Activated T-cell treated with anti-CD3 and anti-CD28 coated beads for 48 hours (primary cell): ENCODE data around the gene ZNF519.
"Not testable (repeated sequence)": the region's sequence is repeated elsewhere in the genome, so short reads cannot be mapped to it uniquely, and the experiment has no call there.

ENCODE experiments used
- DNase-seq: peaks from one replicate; pipeline ENCODE4 v3.0.0-alpha.2; 2020; ENCODE audit warnings: low read depth

Gene ZNF519

DNA sequence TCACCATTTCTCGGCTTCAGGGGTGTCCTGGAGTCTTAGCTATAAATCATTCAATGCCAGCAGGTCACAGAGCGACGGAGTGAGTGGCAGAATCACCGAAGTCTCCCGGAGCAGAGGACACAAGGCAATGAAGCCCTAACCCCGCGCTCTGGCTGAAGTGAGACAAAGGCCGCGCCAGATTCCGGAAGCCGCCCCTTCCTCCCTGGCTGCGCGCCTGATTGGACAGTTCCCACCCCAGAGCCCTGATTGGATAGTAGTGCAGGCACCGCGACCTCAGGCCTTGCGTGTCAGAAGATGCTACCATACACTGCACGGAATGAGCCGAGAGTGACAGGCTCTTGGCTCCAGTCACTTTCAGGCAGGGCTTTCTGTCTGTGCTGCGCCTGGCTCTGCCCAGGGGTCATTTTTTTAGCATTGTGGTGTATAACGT, at the start of gene ZNF519:
ZNF519 (minus strand) TSS at position 165 of the 430 bp plus-strand sequence; CDS start at position 7, 158 bp downstream.
- DNase-seq: peak; percentile 81

DNA sequence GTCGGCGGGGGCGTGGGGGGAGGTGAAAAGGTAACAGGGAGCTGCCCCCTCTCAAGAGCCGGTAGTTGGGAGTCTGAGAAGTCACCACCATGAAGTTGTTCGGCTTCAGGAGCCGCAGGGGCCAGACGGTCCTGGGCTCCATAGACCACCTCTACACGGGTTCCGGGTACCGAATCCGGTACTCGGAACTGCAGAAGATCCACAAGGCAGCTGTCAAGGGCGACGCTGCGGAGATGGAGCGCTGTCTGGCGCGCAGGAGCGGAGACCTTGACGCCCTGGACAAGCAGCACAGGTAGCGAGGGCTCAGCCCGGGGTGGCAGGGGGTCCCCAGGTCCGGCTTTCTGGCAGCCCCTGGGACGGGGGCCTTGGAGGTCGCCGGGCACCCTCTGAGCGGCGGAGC, 47.1 kb upstream of the ZNF519 start:
- DNase-seq: no peak

GRCh38 chr18:14178321-14179196, 46.3 kb upstream of the ZNF519 start:
- DNase-seq: peak; percentile 78

DNA sequence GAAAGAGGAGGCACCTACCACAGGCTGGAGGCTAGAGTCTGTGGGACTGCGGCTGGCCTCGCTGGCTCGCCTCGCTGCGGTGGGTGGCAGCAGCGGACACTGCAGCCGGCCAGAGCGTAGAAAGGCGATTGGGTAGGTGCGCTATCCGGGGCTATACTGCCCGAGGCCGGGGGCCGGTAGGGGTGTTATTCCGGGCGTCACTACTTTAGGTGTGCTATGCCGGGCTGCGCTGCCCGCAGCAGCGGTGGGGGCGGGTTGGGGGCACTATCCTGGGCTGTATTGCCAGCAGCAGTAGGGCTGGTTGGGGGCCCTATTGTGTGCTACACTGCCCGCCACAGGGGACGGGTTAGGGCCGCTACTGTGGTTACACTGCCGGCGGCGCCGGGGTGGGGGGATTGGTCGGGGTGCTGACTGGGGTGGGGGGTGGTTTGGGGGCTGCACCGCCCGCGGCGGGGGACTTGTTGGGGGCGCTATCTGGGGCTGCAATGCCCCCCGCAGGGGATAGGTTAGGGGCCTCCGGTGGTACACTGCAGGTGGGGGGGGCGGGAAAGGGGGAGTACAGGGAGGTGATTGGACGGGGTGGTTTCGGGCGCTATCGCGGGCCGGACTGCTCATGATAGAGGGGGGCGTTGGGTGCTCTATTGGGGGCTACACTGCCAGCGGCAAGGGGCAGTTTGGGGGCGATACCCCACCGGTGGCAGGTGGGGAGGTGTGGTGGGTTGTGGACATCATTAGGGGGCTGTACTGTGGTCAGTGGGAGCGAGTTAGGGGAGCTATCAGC, 45.5 kb upstream of the ZNF519 start:
- DNase-seq: not testable (repeated sequence)

GRCh38 chr18:14175404-14175803, 43.2 kb upstream of the ZNF519 start:
- not testable (repeated sequence) for DNase-seq

DNA sequence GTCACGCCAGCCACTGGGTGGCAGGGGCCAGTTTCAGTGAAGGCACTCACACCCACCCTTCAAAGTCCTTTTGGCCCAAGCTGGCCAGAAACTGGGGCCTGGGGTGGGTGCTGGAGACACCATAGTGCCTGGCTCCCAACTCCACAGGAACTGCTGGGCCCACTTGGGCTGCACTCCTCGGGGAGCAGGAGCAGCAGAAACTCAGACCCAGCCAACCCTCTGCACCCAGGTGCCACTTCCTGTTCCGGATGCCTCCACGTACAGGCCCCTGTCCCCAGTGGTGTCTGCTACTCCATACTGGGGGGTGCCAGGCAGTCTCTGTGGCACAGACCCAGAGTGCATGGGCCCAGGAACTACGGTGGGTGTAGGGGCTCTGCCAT, 42.5 kb upstream of the ZNF519 start:
- no peak for DNase-seq

- not testable (repeated sequence) for DNase-seq
These were observed 41.9 kb upstream of the ZNF519 start for GRCh38 chr18:14174002-14174705.

DNA sequence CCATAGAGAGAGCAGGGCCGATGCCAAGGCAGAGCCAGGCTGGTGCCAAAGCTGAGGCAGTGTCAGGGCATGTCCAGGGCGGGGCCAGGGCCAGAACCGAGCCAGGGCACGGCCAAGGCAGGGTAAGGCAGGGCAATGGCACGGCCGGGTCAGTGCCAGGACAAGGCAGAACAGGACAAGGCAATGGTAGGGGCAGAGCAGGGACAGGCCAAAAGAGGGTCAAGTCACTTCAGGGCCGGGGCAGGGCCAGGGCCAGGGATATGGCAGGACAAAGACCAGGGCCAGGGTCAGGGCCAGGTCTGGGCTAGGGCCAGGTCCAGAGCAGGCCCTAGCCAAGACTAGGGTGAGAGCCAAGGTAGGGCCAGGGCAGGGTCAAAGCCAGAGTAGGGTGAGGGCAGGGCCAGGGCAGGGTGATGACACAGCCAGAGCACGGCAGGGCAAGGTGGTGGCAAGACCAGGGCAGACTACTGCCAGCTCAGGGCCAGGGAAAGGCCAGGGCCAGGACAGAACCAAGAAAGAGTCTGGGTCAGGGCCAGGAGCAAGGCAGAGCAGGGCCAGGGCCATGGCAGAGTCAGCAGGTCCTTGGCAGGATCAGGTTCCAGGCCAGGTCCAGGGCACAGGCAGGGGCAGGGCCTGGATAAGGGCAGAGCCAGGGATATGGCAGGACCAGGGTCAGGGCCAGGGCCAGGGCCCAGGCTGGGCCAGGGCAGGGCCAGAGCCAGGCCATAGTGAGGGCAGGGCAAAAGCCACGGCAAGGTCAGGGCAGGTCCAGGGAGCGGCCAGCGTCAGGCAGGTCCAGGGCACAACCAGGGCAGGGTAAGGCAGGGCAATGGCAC, 41.1 kb upstream of the ZNF519 start:
- DNase-seq: not testable (repeated sequence)

DNA sequence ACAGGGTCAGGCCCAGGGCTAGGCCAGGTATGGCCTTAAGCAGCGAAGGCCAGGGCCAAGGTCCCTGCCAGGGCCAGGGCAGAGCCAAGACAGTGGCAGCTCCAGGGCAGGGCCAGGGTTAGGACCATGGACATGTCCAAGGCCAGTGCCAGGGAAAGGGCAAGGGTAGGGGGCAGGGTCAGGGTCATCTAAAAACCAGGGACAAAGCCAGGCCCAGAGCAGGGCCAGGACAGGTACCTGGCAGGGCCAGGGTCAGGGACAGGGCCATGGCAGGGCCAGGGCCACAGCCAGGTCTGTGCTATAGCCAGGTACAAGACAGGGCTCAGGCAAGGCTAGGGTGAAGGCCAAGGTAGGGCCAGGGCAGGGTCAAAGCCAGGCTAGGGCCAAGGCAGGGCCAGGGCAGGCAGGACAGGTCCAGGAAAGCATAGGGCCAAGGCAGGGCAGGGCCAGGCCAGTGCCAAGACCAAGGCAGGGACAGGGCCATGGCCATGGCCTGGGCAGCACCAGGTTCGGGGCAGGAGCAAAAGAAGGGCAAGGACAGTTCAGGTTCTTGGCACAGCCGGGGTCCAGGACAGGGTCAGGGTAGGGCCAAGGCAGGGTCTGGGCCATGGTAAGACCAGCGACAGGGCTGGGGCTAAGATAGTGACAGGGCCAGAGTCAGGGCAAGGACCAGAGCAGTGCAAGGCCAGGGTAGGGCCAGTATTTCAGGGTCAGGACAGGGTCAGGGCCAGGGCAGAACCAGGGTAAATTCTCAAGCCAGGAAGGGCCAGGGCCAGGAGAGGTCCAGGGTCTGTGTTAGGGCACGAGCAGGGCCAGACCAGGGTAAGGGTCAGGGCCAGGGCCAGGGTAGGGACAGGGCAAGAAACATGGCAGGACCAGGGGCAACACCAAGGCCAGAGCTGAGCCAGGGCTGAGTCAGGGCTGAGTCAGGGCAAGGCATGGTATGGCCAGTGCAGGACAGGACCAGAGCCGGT, 40.2 kb upstream of the ZNF519 start:
- not testable (repeated sequence) for DNase-seq

DNA sequence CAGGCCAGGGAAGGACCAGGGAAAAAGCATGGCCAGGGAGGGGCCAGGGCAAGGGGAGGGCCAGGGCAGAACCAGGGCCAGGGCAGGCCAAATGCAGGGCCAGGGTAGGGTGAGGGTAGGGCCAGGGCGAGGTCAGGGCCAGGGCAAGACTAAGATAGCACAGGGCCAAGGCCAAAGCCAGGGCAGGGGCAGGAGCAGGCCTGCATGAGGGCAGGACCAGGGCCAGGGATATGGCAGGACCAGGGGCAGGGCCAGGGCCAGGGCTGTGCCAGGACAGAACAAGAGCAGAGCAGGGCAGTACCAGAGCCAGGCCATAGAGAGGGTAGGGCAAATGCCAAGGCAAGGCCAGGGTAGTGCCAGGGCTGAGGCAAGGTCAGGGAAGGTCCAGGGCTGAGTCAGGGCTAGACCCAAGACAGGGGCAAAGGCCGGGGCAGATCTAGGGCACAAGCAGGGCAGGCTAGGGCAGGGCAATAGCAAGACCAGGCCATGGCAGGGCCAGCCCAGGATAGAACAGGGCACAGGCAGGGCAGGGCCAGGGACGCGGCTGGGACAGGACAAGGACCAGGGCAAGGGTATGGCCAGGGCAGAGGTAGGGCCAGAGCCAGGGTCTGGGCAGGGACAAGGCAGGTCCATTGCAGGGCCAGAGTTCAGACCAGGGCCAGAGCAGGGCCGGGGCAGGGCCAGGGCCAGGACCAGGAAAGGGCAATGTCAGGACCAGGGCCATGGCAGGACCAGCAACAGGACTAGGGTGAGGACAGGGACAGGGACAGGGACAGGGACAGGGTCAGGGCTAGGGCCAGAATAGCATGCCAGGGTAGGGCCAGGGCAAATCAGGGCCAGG, 39.3 kb upstream of the ZNF519 start:
- not testable (repeated sequence) for DNase-seq

- DNase-seq: not testable (repeated sequence)
These were observed 38.3 kb upstream of the ZNF519 start for GRCh38 chr18:14170367-14171036.

GRCh38 chr18:14162915-14163314, 30.7 kb upstream of the ZNF519 start:
- DNase-seq: not testable (repeated sequence)

GRCh38 chr18:14151564-14152113, 19.4 kb upstream of the ZNF519 start:
- not testable (repeated sequence) for DNase-seq

- not testable (repeated sequence) for DNase-seq
These were observed 18.5 kb upstream of the ZNF519 start for GRCh38 chr18:14150766-14151165.

GRCh38 chr18:14149916-14150420, 17.7 kb upstream of the ZNF519 start:
- DNase-seq: not testable (repeated sequence)

DNA sequence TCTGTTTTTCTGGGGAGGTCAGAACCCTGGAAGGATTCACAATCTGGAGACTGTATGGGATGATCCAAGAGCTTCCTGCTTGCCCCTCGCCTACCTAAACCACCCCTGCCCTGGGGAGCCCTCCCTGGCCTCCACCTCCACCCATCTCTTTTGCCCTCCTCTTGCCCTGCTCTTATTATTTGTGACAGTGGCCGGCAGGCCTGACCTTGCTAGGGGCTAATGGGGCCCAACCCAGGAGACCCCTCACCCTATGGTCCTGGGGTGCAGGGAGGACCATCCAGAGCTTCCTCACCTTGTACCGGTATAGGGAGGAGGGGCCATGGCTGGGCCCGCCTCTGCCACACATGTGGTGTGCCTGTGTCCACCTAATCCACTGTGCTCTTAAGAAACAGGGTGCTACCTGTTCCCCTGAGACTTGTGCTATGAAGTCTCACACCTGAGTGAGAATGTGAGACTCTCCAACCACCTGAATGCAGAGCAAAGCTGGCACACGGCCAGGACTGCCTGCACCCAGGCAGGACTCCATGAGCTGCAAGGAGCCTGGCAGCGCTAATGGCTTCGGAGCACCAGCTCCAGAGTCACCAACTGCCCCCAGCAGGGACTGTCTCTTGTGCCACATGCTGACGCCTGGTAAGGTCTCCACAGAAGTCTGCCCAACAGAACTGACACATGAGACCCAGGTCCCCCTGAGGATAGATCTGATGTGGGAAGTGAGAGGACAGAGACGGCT, 17.1 kb upstream of the ZNF519 start:
- DNase-seq: not testable (repeated sequence)
